NCI-H345 (cell line): ENCODE measurements around the gene DNAJB2.
"Not testable (repeated sequence)": the region's sequence is repeated elsewhere in the genome, so short reads cannot be mapped to it uniquely, and the experiment has no call there.

Source experiments
- DNase-seq: peaks from one replicate; lab custom pipeline; 2025; lab: John Stamatoyannopoulos, UW

DNAJB2 gene

GRCh38 chr2:219285373-219285735, 6.2 kb downstream of the DNAJB2 start:
- no peak for DNase-seq

- DNase-seq: no peak
These were observed 6.8 kb downstream of the DNAJB2 start for GRCh38 chr2:219285894-219286425.

GRCh38 chr2:219286436-219287115, 7.4 kb downstream of the DNAJB2 start:
- no peak for DNase-seq

- DNase-seq: not testable (repeated sequence)
These were observed 7.9 kb downstream of the DNAJB2 start for GRCh38 chr2:219287116-219287440.

GRCh38 chr2:219287580-219288265, 8.6 kb downstream of the DNAJB2 start:
- no peak for DNase-seq

- no peak for DNase-seq
These were observed 10.0 kb downstream of the DNAJB2 start for GRCh38 chr2:219289195-219289536.

GRCh38 chr2:219289537-219290361, 10.6 kb downstream of the DNAJB2 start:
- no peak for DNase-seq

GRCh38 chr2:219290381-219291171, 11.4 kb downstream of the DNAJB2 start:
- DNase-seq: no peak

GRCh38 chr2:219291394-219291793, 12.2 kb downstream of the DNAJB2 start:
- no peak for DNase-seq

- no peak for DNase-seq
These were observed 12.8 kb downstream of the DNAJB2 start for GRCh38 chr2:219291910-219292490.

- DNase-seq: no peak
These were observed 13.4 kb downstream of the DNAJB2 start for GRCh38 chr2:219292616-219293015.

- DNase-seq: no peak
These were observed 14.6 kb downstream of the DNAJB2 start for GRCh38 chr2:219293736-219294231.

GRCh38 chr2:219294356-219295351, 15.5 kb downstream of the DNAJB2 start:
- DNase-seq: peak; percentile 89

- no peak for DNase-seq
These were observed 17.0 kb downstream of the DNAJB2 start for GRCh38 chr2:219296142-219296541.

GRCh38 chr2:219296631-219297391, 17.6 kb downstream of the DNAJB2 start:
- no peak for DNase-seq

GRCh38 chr2:219297766-219298456, 18.7 kb downstream of the DNAJB2 start:
- DNase-seq: no peak

GRCh38 chr2:219298759-219299371, 19.7 kb downstream of the DNAJB2 start:
- DNase-seq: peak; percentile 79

GRCh38 chr2:219299372-219299760, 20.2 kb downstream of the DNAJB2 start:
- no peak for DNase-seq
